ENCODE results near the gene NRG3. TPM values are rescaled to one million over a fixed set of nuclear protein-coding genes. Genes with fewer than 3 reads are reported as not detected.

NRG3 gene
- total and polyA plus RNA-seq, 2 of the 4 experiments (the other 2 are of a cell fraction), result not detected

DNA sequence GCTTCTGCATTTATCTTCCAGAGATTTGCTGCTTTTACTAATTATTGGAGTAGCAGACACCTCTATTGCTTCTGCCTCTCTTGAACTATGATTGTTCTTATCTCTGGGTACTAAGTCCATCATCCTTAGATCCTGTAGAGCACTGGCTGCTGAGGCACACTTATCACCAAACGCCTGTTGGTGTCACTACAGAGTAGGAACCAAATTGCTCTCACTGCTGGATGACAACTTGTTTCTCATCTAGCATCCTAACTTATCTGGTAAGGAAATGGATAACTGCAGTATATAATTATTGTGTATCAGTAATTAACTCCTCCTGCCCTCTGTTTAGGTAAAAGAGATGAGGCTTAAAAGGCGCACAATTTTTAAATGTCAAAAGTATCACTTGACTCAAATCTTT, 1059.4 kb downstream of the NRG3 start:
- Histone ChIP-seq H2AFZ (replicated peaks; ENCODE audit: low read length, poor library complexity) (no peak overlapping the region), H2BK120ac (ENCODE audit: low read depth, low read length) (no peak overlapping the region), H3K4me3 (ENCODE audit: insufficient read depth, low read depth, low read length) (no peak overlapping the region), H3K9me3 (ENCODE audit: control insufficient read depth, insufficient read depth, low read length) (0 out of 2 replicates have a peak, but pooled peaks cover 1% of the 10 kb centered on the region), H4K8ac (ENCODE audit: low read depth in 2 of 2, low read length in 2 of 2) (no peak overlapping the region), H3K27me3 (ENCODE audit: control insufficient read depth, insufficient read depth, low read length) (no peaks in the 10 kb centered on the region), H3K27ac (ENCODE audit: insufficient read depth, low read length) (no peak overlapping the region), H3K9me1 (ENCODE audit: insufficient read depth, low read length) (no peaks in the 10 kb centered on the region), H3K36me3 (ENCODE audit: control insufficient read depth, insufficient read depth, low read length) (no peaks in the 10 kb centered on the region), H2AK9ac (replicated peaks; ENCODE audit: low read depth, low read length, poor library complexity) (no peak overlapping the region), H4K91ac (ENCODE audit: insufficient read depth, low read depth, low read length) (no peak overlapping the region), H3K18ac (ENCODE audit: low read depth, low read length) (no peak overlapping the region), H2AK5ac (ENCODE audit: low read depth, low read length) (no peak overlapping the region), H2BK15ac (ENCODE audit: low read depth, low read length) (no peak overlapping the region), H3K14ac (replicated peaks; ENCODE audit: low read depth, low read length) (no peak overlapping the region), H2BK5ac (ENCODE audit: low read depth, low read length, poor library complexity, severe bottlenecking) (no peak overlapping the region), H4K20me1 (ENCODE audit: insufficient read depth, low read length) (no peaks in the 10 kb centered on the region), H4K5ac (ENCODE audit: low read depth, low read length) (no peak overlapping the region), H3K4me2 (ENCODE audit: low read depth, low read length) (no peak overlapping the region), H3K4ac (ENCODE audit: low read depth, low read length) (no peak overlapping the region), H3K79me1 (ENCODE audit: low read depth in 1 of 2, low read length in 2 of 2) (no peaks in the 10 kb centered on the region), H3K9ac (ENCODE audit: low read depth, low read length) (no peak overlapping the region), H3K56ac (ENCODE audit: extremely low read depth, insufficient read depth, low read length) (no peak overlapping the region), H2BK20ac (ENCODE audit: low read depth, low read length) (no peak overlapping the region), H3K23ac (ENCODE audit: low read depth, low read length) (no peak overlapping the region), H3K4me1 (ENCODE audit: control insufficient read depth, insufficient read depth, low read length) (no peaks in the 10 kb centered on the region)
- no TSS peak for BruUV-seq (replicated peaks)
- in situ Hi-C loops (cut with MboI; ENCODE audit: low sequenced_read_pairs), result no loop called here
- intact Hi-C loops (cut with micrococcal nuclease), result no loop called here
- CTCF ChIA-PET, result no interaction called here
- WGBS, 2 experiments (ENCODE audit: extremely low coverage in 2 of 2, insufficient read length in 1 of 2), result no CpG with 5 or more reads among the region's 2 CpGs
- dilution Hi-C loops (cut with HindIII; ENCODE audit: low sequenced_read_pairs, unreplicated experiment), result no loop called here
- TF ChIP-seq RAD21 (IDR thresholded peaks at IDR 0.05; ENCODE audit: low read length) (no peak), MAZ (IDR thresholded peaks at IDR 0.05; ENCODE audit: borderline replicate concordance, low read depth, low read length) (no peak), CTCF (conservative IDR thresholded peaks at IDR 0.05; ENCODE audit: low read depth, low read length) (no peak), ELK1 (IDR thresholded peaks at IDR 0.05; ENCODE audit: borderline replicate concordance, low read depth, low read length) (no peak), RFX5 (IDR thresholded peaks at IDR 0.05; ENCODE audit: low read depth, low read length) (no peak), CEBPB (IDR thresholded peaks at IDR 0.05; ENCODE audit: low read depth, low read length) (no peak), FOS (IDR thresholded peaks at IDR 0.05; ENCODE audit: low read depth, low read length) (no peak), SMC3 (IDR thresholded peaks at IDR 0.05; ENCODE audit: low read depth, low read length) (no peak), MXI1 (IDR thresholded peaks at IDR 0.05; ENCODE audit: borderline replicate concordance, low read depth, low read length) (no peak), BHLHE40 (IDR thresholded peaks at IDR 0.05; ENCODE audit: low read depth, low read length) (no peak), RCOR1 (IDR thresholded peaks at IDR 0.05; ENCODE audit: insufficient replicate concordance, low read length) (no peak), POLR2A (IDR thresholded peaks at IDR 0.05; ENCODE audit: low read depth, low read length) (no peak)
- ATAC-seq (ENCODE audit: low read depth) (no peak), DNase-seq (no peak)
- POLR2A ChIA-PET (ENCODE audit: unreplicated experiment), result no interaction called here

All from IMR-90 (cell line).